ENCODE data around the gene CTBP1.

Gene CTBP1

DNA sequence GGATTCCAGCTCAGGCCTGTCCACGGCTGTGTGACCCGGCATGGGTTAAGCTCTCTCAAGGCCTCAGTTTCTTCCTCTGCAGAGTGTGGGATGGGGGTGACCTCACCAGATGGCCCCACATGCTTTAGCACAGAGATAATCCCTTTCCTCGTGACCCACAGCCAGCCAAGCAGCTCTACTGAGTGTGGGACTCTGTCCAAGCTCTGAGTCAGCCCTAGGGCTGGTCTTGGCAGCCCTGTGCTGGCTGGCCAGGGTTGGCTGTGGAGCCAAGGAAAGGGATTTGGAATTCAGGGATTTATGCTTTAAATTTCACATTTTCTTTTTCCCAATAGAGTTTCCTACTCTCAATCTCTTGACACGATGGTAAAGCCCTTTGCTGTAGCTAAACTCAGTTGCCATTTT, 56.8 kb downstream of the CTBP1 start:
- TF ChIP-seq, protein P1, sequence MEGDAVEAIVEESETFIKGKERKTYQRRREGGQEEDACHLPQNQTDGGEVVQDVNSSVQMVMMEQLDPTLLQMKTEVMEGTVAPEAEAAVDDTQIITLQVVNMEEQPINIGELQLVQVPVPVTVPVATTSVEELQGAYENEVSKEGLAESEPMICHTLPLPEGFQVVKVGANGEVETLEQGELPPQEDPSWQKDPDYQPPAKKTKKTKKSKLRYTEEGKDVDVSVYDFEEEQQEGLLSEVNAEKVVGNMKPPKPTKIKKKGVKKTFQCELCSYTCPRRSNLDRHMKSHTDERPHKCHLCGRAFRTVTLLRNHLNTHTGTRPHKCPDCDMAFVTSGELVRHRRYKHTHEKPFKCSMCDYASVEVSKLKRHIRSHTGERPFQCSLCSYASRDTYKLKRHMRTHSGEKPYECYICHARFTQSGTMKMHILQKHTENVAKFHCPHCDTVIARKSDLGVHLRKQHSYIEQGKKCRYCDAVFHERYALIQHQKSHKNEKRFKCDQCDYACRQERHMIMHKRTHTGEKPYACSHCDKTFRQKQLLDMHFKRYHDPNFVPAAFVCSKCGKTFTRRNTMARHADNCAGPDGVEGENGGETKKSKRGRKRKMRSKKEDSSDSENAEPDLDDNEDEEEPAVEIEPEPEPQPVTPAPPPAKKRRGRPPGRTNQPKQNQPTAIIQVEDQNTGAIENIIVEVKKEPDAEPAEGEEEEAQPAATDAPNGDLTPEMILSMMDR (conservative IDR thresholded peaks at IDR 0.05; ENCODE audit: low read depth, low read length) = no peak
- peak; percentile 99 for DNase-seq (ENCODE audit: low read depth)
- H3K4me3 ChIP-seq (ENCODE audit: low read length) = no peak overlapping the region

DNA sequence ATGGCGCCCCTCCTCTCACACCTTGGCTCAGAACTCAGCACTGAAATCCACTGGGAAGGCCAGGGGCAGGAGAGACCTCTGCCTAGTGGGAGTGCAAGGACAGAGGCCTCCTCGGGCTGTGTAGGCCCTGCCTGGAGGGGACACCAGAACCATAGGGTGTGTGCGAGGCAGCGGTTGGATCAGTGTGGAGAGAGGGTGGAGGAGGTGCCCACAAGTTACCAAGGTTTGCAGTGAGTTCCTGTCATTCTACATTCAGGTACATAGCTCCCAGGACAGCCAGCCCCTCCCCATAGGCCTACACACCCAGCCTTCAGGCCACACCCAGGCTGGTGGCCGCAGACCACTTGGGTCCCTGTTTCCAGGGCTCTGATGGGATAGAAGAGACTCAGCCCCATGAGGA, 57.3 kb downstream of the CTBP1 start:
- no peak overlapping the region for H3K4me3 ChIP-seq (ENCODE audit: low read length)
- no peak for DNase-seq (ENCODE audit: low read depth)
- TF ChIP-seq, protein P1 (conservative IDR thresholded peaks at IDR 0.05; ENCODE audit: low read depth, low read length) = no peak

DNA sequence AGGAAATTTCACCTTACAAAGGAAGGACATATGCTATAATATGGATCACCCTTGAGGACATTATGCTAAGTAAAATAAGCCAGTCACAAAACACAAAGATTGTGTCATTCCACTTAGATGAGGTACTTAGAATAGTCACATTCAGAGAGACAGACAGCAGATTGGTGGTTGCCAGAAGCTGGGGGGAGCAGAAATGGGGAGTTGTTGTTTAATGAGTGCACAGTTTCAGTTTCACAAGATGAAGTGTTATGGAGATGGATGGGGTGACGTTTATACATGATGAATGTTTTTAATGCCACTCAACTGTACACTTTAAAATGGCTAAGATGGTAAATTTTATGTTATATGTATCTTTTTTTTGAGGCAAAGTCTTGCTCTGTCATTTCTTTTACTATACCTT, 61.7 kb downstream of the CTBP1 start:
- no peak for DNase-seq (ENCODE audit: low read depth)

DNA sequence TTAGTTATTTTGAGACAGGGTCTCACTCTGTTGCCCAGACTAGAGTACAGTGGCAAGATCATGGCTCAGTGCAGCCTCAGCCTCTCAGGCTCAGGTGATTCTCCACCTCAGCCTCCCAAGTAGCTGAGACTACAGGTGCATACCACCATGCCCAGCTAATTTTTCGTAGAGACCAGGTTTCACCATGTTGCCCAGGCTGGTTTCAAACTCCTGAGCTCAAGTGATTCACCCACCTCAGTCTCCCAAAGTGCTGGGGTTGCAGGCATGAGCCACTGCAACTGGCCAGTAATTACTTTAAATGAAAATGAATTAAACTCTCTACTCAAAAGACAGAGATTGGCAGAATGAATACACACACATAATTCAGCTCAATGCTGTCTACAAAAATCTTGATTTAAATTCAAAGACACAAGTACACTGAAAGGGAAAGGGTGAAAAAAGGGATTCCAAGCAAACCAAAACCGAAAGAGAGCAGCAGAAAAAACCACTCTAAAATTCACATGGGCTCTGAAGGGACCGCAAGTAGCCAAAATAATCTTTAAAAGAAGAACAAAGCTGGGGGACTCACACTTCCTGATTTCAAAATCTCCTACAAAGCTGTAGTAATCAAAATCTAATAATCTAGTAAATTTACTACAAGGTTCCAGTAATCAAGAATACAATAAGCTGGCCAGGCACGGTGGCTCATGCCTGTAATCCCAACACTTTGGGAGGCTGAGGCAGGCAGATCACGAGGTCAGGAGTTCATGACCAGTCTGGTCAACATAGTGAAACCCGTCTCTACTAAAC, 64.8 kb downstream of the CTBP1 start:
- TF ChIP-seq, protein P1 (conservative IDR thresholded peaks at IDR 0.05; ENCODE audit: low read depth, low read length) = no peak
- DNase-seq (ENCODE audit: low read depth) = no peak
- H3K4me3 ChIP-seq (ENCODE audit: low read length) = no peak overlapping the region

More for the DNA sequence above, 61.7 kb downstream of the CTBP1 start:
- H3K4me3 ChIP-seq (ENCODE audit: low read length) = no peak overlapping the region
- TF ChIP-seq, protein P1 (conservative IDR thresholded peaks at IDR 0.05; ENCODE audit: low read depth, low read length) = no peak

DNA sequence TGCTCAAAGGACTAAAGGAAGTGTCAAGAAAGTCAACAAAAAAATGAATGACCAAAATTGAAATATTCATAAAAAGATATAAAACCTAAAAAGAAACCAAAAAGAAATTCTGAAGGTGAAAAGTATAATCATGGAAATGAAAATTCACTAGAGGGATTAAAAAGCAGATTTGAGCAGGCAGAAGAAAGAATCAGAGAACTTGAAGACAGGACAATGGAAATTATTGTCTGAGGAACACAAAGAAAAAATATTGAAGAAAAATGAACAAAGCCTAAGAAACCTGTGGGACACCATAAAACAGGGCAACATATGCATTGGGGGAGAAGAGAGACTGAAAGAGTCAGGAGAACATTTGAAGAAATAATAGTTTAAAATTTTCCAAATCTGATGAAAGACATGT, 66.6 kb downstream of the CTBP1 start:
- TF ChIP-seq, protein P1 (conservative IDR thresholded peaks at IDR 0.05; ENCODE audit: low read depth, low read length) = no peak
- H3K4me3 ChIP-seq (ENCODE audit: low read length) = no peak overlapping the region
- DNase-seq (ENCODE audit: low read depth) = no peak

DNA sequence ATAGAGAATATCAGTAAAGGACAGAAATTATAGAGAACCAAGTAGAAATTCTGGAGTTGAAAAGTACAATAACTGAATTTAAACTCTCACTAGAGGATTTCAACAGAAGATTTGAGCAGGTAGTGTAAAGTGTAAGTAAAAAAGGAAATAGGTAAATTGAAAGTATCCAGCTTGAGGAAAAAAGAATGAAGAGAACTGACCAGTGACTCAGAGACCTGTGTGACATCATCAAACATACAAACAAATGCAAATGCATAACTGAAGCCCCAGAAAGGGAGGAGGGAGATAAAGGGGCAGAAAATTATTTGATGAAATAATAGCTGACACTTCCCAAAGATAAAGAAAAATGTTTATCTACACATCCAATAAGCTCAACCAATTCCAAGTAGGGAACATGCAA, 68.3 kb downstream of the CTBP1 start:
- TF ChIP-seq, protein P1 (conservative IDR thresholded peaks at IDR 0.05; ENCODE audit: low read depth, low read length) = no peak
- no peak for DNase-seq (ENCODE audit: low read depth)
- no peak overlapping the region for H3K4me3 ChIP-seq (ENCODE audit: low read length)

DNA sequence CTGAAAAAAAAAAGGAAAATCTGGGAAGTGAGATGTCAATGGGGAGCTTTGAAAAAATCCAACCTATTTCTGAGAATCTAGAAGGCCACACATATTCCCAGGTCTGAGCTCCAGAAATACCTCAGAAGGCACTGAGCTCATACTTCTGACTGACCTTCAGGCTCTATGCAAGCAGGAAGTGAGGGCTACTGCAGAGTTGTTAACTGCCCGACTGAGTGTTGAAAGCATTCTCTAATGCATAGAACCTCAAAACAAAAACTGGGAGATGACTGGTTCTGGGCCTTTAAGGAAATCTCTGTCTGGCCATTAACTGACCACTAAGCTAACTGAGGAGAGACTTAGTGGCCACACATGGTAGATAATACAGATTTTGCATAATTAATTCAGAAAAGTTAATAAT, 69.0 kb downstream of the CTBP1 start:
- TF ChIP-seq, protein P1 (conservative IDR thresholded peaks at IDR 0.05; ENCODE audit: low read depth, low read length) = no peak
- no peak for DNase-seq (ENCODE audit: low read depth)
- no peak overlapping the region for H3K4me3 ChIP-seq (ENCODE audit: low read length)

All from retinal pigment epithelial cell (primary cell).